DOHH2 (cell line): ENCODE results near the gene ARHGAP24.
"Not testable (repeated sequence)": the region's sequence is repeated elsewhere in the genome, so short reads cannot be mapped to it uniquely, and the experiment has no call there.

Source experiments
- H3F3A ChIP-seq: fragments of 200-600 bp; sonication (generic), shearing (Covaris generic); 2 replicates; pipeline ENCODE4 v1.6.0; 2016; ENCODE audit warnings: antibody characterized with exemption, mild to moderate bottlenecking; ENCODE audit not compliant: control insufficient read depth, insufficient read depth
- H3K27ac ChIP-seq: fragments of 200-600 bp; sonication (generic); 2 replicates; pipeline ENCODE4 v1.5.1; 2014; ENCODE audit warnings: low read depth, mild to moderate bottlenecking, low read length, moderate library complexity
- H3K27me3 ChIP-seq: fragments of 200-600 bp; sonication (generic); 2 replicates; pipeline ENCODE4 v1.6.1; 2014; ENCODE audit warnings: mild to moderate bottlenecking, low read length, mixed read lengths; ENCODE audit not compliant: control insufficient read depth
- H3K36me3 ChIP-seq: fragments of 200-600 bp; sonication (generic); 2 replicates; pipeline ENCODE4 v1.6.1; 2014; ENCODE audit warnings: mild to moderate bottlenecking, low read length, moderate library complexity, mixed read lengths; ENCODE audit not compliant: control insufficient read depth
- H3K4me1 ChIP-seq: fragments of 200-600 bp; sonication (generic); 2 replicates; pipeline ENCODE4 v1.6.1; 2014; ENCODE audit warnings: mild to moderate bottlenecking, low read length, mixed read lengths; ENCODE audit not compliant: control insufficient read depth
- H3K4me2 ChIP-seq: fragments of 200-600 bp; sonication (generic); 2 replicates; pipeline ENCODE4 v1.6.0; 2014; ENCODE audit warnings: mild to moderate bottlenecking, low read length, moderate library complexity
- H3K4me3 ChIP-seq: fragments of 200-600 bp; sonication (generic); 2 replicates; pipeline ENCODE4 v1.5.1; 2014; ENCODE audit warnings: mild to moderate bottlenecking, low read length, mixed read lengths
- H3K79me2 ChIP-seq: fragments of 200-600 bp; sonication (generic); 2 replicates; pipeline ENCODE4 v1.6.1; 2014; ENCODE audit warnings: mild to moderate bottlenecking, low read length, mixed read lengths; ENCODE audit not compliant: control insufficient read depth
- H3K9me2 ChIP-seq: fragments of 200-600 bp; sonication (generic); replicated peaks from 2 replicates; pipeline ENCODE4 v1.6.1; 2014; ENCODE audit warnings: mild to moderate bottlenecking, low read length, mixed read lengths; ENCODE audit not compliant: control insufficient read depth
- H3K9me3 ChIP-seq: fragments of 200-600 bp; sonication (generic); 2 replicates; pipeline ENCODE4 v1.6.1; 2014; ENCODE audit warnings: antibody characterized with exemption, low read length, mixed read lengths; ENCODE audit not compliant: control insufficient read depth, insufficient read depth
- H4K20me1 ChIP-seq: fragments of 200-600 bp; sonication (generic); 2 replicates; pipeline ENCODE4 v1.6.0; 2014; ENCODE audit warnings: low read depth, mild to moderate bottlenecking, antibody characterized with exemption, low read length, moderate library complexity; ENCODE audit not compliant: control insufficient read depth, insufficient read depth
- EZH2phosphoT487 ChIP-seq: fragments of 200-600 bp; sonication (generic); IDR thresholded peaks from 2 replicates; pipeline ENCODE4 v1.6.1; 2017; ENCODE audit warnings: borderline replicate concordance, mild to moderate bottlenecking, antibody characterized with exemption, low read length, moderate library complexity, mixed read lengths
- TF ChIP-seq, protein P1 (sequence below): fragments of 200-600 bp; sonication (generic); IDR thresholded peaks from one replicate; pipeline ENCODE4 v1.5.1; 2014; ENCODE audit warnings: antibody characterized with exemption, mild to moderate bottlenecking, low read depth, low read length; ENCODE audit not compliant: poor library complexity, severe bottlenecking

The ARHGAP24 gene

DNA sequence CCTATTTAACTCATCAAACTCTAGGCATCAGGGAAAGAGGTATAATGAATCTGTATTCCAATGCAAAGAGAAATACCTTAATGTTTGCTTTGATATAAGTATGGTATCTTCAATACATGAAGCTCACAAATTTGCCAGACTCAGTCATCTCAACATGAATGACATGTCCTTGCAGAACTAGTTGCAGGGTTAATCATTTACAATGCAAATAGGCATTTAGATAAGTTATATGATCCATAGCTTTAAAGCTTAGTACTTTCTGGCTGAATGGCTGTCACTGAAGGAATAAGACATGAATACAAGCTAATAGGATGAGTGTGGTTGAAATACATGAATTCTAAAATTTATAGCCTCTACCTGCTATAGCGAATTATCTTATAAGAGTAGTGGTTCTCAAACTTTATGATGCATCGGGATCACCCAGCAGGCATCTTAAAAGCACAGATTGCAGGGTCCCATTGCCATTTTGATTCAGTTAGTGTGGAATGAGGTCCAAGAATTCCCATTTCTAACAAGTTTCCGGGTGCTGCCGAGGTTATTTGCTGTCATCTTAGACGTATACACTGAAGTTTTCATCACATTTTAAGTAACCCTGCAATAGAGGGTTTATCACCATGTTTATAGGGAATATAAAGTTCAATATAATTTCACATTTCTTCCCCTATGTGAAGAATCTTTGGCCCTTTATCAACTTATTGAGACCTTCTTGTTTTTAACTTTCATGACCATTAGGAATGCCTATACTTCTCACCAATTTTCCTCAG, 439.2 kb downstream of the ARHGAP24 start:
- TF ChIP-seq, protein P1, sequence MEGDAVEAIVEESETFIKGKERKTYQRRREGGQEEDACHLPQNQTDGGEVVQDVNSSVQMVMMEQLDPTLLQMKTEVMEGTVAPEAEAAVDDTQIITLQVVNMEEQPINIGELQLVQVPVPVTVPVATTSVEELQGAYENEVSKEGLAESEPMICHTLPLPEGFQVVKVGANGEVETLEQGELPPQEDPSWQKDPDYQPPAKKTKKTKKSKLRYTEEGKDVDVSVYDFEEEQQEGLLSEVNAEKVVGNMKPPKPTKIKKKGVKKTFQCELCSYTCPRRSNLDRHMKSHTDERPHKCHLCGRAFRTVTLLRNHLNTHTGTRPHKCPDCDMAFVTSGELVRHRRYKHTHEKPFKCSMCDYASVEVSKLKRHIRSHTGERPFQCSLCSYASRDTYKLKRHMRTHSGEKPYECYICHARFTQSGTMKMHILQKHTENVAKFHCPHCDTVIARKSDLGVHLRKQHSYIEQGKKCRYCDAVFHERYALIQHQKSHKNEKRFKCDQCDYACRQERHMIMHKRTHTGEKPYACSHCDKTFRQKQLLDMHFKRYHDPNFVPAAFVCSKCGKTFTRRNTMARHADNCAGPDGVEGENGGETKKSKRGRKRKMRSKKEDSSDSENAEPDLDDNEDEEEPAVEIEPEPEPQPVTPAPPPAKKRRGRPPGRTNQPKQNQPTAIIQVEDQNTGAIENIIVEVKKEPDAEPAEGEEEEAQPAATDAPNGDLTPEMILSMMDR: no peak
- TF ChIP-seq EZH2phosphoT487: no peak
- H3K9me2 ChIP-seq: no peaks in the 10 kb centered on the region
- H3F3A ChIP-seq: no peaks in the 10 kb centered on the region
- H3K27ac ChIP-seq: no peak overlapping the region
- H3K4me3 ChIP-seq: no peak overlapping the region
- no peak overlapping the region for H3K4me2 ChIP-seq
- no peaks in the 10 kb centered on the region for H3K27me3 ChIP-seq
- no peaks in the 10 kb centered on the region for H4K20me1 ChIP-seq
- no peaks in the 10 kb centered on the region for H3K36me3 ChIP-seq
- H3K79me2 ChIP-seq: no peaks in the 10 kb centered on the region
- H3K4me1 ChIP-seq: no peaks in the 10 kb centered on the region
- no peaks in the 10 kb centered on the region for H3K9me3 ChIP-seq

DNA sequence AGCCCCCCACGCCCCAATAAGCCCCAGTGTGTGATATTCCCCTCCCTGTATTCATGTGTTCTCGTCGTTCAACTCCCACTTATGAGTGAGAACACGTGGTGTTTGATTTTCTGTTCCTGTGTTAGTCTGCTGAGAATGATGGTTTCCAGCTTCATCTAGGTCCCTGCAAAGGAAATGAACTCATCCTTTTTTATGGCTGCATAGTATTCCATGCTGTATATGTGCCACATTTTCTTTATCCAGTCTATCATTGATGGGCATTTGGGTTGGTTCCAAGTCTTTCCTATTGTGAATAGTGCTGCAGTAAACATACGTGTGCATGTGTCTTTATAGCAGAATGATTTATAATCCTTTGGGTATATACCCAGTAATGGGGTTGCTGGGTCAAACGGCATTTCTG, 440.6 kb downstream of the ARHGAP24 start:
- H3K79me2 ChIP-seq, H4K20me1 ChIP-seq, H3K36me3 ChIP-seq, H3K4me2 ChIP-seq, H3K4me3 ChIP-seq, H3K4me1 ChIP-seq, H3K9me3 ChIP-seq, H3F3A ChIP-seq, H3K9me2 ChIP-seq, H3K27me3 ChIP-seq, H3K27ac ChIP-seq: not testable (repeated sequence)

DNA sequence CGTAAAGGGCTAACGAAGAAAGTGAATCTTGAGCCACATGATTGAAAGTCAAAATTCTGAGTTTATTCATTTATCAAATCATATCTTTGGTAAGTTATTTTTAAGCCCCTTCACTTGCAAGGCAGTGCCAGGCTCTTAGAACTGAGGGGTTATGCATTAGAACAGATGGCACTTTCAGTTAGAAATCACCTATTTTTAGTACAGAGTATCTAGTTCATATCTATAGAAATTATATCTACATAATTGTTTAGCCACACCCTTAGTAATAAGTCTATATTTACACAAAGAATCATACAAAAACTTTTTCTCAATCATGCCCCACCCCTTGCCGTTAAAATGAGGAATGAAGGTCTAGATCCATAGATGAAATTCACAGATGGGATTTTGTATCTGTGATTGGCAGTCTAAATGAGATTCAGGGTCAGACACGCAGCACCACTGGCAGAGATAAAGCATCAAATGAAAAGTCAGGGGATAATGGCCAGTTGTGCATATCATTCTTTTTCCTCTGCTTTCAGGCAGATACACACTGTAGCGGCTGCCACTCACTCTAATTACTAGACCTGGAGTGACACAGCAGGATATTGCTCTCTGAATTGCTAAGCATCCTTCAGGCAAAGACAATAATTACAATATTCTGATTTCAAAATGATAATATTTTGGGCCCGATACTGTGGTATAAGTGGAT, 444.4 kb downstream of the ARHGAP24 start:
- Histone ChIP-seq H3K79me2 (no peaks in the 10 kb centered on the region), H3K9me2 (no peaks in the 10 kb centered on the region), H3K4me3 (no peak overlapping the region), H3K4me1 (no peaks in the 10 kb centered on the region), H3F3A (no peaks in the 10 kb centered on the region), H3K9me3 (no peaks in the 10 kb centered on the region), H4K20me1 (no peaks in the 10 kb centered on the region), H3K27ac (no peak overlapping the region), H3K36me3 (no peaks in the 10 kb centered on the region), H3K4me2 (no peak overlapping the region), H3K27me3 (no peaks in the 10 kb centered on the region)
- TF ChIP-seq, protein P1: no peak
- no peak for TF ChIP-seq EZH2phosphoT487

DNA sequence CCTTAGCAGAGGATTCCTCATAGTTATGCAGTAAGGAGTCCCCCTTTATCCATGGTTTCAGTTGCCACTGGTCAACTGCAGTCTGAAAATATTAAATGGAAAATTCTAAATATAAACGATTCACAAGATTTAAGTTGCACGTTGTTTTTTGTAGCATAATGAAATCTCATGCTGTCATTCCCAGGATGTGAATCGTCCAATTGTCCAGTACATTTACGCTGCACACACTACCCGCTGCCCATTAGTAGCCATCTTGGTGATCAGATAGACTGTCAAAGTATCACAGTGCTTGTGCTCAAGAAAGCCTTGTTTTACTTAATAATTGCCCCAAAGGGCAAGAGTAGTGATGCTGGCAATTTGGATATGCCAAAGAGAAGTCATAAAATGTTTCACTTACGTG, 450.1 kb downstream of the ARHGAP24 start:
- Histone ChIP-seq H3K36me3 (no peaks in the 10 kb centered on the region), H4K20me1 (no peaks in the 10 kb centered on the region), H3K9me2 (no peaks in the 10 kb centered on the region), H3K4me2 (no peak overlapping the region), H3K27me3 (peaks cover 10% of the 10 kb centered on the region), H3K9me3 (no peaks in the 10 kb centered on the region), H3K4me1 (no peaks in the 10 kb centered on the region), H3K79me2 (no peaks in the 10 kb centered on the region), H3K4me3 (no peak overlapping the region), H3K27ac (no peak overlapping the region), H3F3A (no peaks in the 10 kb centered on the region)
- TF ChIP-seq, protein P1: no peak
- TF ChIP-seq EZH2phosphoT487: no peak
